H4 (cell line): ENCODE results near the gene RAB32. TPM values are rescaled to one million over a fixed set of nuclear protein-coding genes. Genes with fewer than 3 reads are reported as not detected.

Experiments used
- DNase-seq: peaks from one replicate; pipeline ENCODE4 v3.0.0-alpha.2; 2015; ENCODE audit warnings: low spot score
- total RNA-seq: library from RNA; depleted of rRNA; stranded (reverse); fragments of >200 nt; shearing (Covaris generic); gene quantifications from 2 replicates; pipeline ENCODE4 v1.2.3, GENCODE V29; 2014; rRNA removed

Gene RAB32
- total RNA-seq, 1 experiment from 2014 or later = 88.3 TPM

DNA sequence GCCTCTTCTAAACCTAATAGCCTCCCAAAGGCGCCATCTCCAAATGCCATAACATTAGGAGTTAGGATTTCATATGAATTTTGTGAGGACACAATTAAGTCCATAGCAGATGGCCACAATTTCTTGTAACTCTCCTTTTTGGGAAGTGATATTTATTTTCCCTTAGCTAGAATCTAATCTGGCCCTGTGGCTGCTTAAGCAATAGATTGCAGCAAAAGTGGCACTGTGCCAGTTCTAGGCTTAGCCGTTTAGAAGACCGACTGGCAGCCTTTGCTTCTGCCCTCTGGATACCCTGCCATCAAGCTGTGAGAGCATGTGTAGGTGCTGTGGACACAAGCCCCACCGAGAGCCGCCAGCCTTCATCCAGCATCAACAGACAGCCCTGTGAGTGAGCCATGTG lies 39.2 kb downstream of the RAB32 start:
- DNase-seq = no peak

DNA sequence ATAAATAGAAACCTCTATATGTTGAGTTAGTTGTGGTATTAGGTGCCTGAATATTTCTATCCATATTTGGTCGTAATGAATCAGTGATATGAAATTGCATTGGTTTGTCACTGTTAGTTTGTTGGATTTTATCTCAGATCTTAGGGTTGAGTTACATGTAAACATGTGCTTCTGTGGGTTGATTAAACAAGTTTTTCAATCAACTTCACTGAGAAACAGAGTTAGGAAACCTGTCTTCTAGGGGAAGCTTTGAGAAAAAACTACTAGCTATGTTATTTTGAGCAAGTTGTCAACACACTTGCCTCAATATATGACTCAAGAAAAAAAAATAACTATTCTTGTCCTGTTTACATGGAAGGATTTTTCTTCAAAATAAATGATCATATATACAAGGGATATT lies 40.3 kb downstream of the RAB32 start:
- DNase-seq = no peak

DNA sequence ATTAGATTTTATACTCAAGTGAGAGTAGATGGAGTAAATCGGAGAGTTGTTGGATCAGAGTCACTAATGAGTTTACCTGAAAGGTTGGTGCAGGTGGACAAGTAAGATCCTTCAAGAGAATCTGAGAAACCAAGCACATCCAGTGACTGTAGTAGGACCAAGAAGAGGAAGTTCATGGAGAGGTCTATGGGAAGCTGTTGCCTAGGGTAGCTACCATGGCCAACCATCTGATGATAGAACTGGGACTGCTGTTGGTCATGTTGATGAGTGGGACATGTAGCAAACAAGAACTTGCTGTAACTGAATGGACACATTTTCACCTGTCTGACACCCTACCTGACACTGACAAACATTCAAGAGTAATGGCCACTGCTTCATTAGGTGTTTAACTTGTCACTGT lies 43.8 kb downstream of the RAB32 start:
- no peak for DNase-seq

DNA sequence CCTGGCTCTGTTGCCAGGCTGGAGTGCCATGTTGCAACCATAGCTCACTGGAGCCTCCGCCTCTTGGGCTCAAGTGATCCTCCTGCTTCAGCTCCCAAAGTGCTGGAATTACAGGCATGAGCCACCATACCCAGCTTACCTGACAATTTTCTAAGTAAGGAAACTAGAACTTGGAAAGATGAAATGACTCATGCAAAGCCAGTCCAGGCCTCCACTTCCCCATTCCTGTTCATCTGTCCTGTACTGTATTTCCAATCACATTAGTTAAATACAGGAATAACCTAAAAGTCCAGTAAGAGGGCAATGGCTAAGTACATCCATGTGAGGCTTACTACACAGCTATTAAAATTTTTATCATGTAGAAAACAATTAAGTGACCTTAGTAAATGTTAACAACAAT lies 46.9 kb downstream of the RAB32 start:
- no peak for DNase-seq

DNA sequence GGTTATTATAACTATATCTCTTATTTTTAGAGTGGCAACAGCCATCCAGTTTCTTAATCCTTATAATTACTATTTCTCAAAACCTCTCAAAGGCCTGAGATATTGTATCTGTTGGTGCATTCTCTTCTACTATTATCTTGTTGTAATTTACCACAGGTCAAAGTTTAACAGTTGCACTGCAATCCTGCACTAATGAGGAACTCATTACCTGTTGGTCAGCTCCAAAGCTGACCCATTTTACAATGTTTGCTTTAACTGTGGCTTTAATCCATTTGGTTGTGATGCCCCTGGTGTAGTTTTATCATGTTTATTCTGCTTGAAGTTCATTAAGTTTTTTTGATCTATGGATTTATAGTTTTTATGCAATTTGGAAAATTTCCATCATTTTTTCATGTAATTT lies 48.8 kb downstream of the RAB32 start:
- DNase-seq = no peak

DNA sequence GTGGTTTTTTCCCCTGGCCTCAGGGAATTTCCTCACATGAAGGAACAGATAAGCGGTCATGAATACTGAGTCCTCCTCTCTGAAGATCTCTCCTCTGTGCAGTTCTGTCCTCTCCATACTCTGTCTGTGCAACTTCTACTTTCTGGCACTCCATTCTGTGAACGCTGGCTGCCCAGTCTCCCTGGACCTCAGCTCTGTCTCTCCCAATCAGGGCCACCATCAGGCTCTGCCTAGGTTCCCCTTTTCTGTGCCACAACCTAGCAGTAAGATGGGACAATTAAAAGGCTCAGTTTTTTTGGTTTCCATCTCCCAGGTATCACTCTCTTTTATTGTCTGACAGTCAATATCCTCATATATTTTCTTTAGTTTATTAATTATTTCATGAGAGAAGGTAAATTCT lies 50.4 kb downstream of the RAB32 start:
- DNase-seq = no peak

DNA sequence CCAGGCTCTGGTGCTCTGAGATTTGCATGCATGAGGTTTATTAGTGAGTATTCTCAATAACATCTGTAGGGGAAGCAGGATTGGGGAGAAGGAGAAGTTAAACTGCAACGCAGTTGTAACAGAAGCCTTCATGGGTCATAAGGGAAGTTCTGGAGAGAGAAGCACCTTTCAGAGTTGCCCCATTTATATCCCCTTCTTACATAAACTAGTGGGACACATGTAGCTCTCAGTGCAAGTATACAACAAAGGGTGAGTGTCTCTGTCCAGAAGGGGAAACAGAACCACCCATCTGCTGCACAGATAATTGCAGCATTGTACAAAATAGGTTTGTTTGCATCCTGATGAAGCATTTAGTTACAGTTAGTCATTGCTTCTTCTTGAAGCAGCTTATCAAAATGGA lies 50.9 kb downstream of the RAB32 start:
- no peak for DNase-seq

DNA sequence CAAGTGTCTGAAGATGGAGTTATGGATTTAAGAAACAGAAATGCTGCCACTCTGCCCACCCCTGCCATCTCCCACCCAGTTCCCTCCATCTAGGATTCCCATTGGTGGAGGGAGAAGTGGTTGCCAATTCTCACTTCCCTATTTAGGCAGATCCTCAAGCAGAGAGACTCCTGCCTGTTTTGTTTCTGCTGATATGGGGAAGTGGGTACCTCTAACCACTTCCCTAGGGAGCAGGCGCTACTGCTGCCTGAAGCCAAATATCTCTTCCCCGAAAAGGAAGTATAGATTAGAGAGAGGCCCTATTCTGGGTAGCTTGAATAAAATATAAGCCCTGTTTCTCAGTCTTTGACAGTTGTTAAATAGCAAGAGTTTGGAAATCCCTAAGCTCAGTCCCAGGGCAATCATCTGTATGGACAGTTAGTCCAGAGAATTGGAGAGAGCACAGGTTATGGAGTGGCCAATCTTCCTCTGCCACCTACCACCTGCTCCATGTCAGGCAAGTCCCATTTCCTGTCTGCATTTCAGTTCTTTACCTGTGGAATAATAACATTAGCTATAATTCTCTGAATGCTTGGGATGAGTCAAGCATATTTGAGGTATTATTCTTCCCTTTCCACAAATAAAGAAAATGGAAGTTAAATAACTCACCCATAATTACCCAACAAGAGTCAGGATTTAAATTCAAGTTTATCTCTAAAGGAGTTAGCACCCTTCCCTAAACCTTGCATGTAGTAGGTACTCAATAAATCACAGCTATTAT lies 52.5 kb downstream of the RAB32 start:
- no peak for DNase-seq

DNA sequence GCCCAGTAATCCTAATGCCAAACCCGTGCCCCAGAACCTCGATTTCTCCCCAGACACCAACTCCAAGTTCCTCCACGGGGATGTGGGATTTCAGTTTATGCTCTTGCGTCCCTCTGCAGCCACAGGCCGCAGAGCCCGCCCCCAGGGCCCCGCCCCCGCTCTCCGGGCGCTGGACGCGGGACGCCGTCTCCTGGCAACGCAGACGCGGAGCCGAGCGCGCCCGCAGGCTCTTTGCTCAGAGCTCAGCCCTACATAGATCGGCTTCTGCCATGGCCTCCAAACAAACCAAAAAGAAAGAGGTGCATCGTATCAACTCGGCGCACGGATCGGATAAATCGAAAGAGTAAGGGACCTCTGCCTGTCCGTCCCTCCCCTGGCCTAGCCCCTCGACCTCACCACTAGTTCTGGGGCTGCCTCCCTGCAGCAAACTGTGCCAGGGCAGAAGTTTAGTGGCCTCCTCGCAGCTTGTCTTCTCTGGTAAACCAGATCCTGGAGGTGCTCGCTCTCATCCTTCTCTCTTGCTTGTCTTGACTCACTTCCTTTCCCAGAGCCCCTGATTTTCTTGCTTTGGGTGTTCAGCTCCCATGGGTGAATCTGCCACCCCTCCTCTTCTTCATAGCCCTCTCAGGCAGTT lies 55.3 kb downstream of the RAB32 start, which contains the start of gene ADGB:
TSS of gene ADGB (plus strand) at position 201 of the 634 bp plus-strand sequence. CDS start at position 270, 69 bp downstream.
- DNase-seq = no peak

DNA sequence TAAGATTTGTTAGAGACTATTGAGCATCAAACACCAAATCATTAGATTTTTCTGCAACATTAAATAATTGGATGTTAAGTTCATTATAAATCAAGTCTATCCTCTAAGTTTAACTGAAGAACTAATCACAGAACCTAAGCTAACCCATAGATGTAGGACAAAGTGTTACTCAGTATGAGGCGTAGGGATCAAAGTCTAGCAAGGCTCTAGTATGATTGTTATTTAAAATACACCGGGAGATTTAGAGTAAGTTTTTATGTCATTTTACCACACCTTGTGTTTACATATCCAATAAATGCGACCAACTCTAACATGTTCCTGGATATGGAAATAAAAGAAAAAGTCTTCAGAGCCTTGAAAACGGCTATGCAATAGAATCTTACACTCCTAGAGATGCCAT lies 57.7 kb downstream of the RAB32 start:
- DNase-seq = no peak

DNA sequence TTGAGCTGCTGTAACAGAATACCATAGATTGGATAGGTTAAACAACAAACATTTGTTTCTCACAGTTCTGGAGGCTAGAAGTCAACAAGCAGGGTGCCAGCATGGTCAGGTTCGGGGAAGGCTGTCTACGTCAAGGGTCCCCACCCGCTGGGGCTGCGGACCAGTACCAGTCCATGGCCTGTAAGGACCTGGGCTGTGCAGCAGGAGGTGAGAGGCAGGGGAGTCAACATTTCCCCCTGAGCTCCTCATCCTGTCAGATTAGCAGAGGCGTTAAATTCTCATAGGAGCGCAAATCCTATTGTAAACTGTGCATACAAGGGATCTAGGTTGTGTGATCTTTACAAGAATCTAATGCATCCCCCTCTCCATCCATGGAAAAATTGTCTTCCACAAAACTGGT lies 58.9 kb downstream of the RAB32 start:
- DNase-seq = no peak

Other genes with a start within 250 kb of the RAB32 start
- not detected in 2 replicates for gene ADGB, start 55.1 kb downstream of the RAB32 start, total RNA-seq